ENCODE data around the gene EGFR.
"Not testable (repeated sequence)": the region's sequence is repeated elsewhere in the genome, so short reads cannot be mapped to it uniquely, and the experiment has no call there.

The EGFR gene

GRCh38 chr7:55155351-55156117 is 136.7 kb downstream of the EGFR start:
- DNase-seq = no peak

GRCh38 chr7:55156919-55157763 is 138.3 kb downstream of the EGFR start:
- DNase-seq = no peak

GRCh38 chr7:55157764-55158105 is 138.9 kb downstream of the EGFR start:
- no peak for DNase-seq

- no peak for DNase-seq
These were observed 139.9 kb downstream of the EGFR start for GRCh38 chr7:55158541-55159382.

- no peak for DNase-seq
These were observed 141.7 kb downstream of the EGFR start for GRCh38 chr7:55160539-55160938.

- no peak for DNase-seq
These were observed 142.4 kb downstream of the EGFR start for GRCh38 chr7:55161154-55161687.

GRCh38 chr7:55162476-55162875 is 143.7 kb downstream of the EGFR start:
- DNase-seq = no peak

GRCh38 chr7:55163733-55164132 is 144.9 kb downstream of the EGFR start:
- no peak for DNase-seq

GRCh38 chr7:55164527-55164926 is 145.7 kb downstream of the EGFR start:
- DNase-seq = no peak

GRCh38 chr7:55165176-55165861 is 146.5 kb downstream of the EGFR start:
- no peak for DNase-seq

- not testable (repeated sequence) for DNase-seq
These were observed 148.5 kb downstream of the EGFR start for GRCh38 chr7:55167296-55167695.

GRCh38 chr7:55170335-55171069 is 151.7 kb downstream of the EGFR start:
- DNase-seq = no peak

GRCh38 chr7:55171157-55171556 is 152.3 kb downstream of the EGFR start:
- DNase-seq = no peak

GRCh38 chr7:55172161-55172560 is 153.3 kb downstream of the EGFR start:
- no peak for DNase-seq

GRCh38 chr7:55172881-55173609 is 154.2 kb downstream of the EGFR start:
- no peak for DNase-seq

GRCh38 chr7:55173671-55174070 is 154.9 kb downstream of the EGFR start:
- DNase-seq = no peak

GRCh38 chr7:55174456-55174855 is 155.6 kb downstream of the EGFR start:
- DNase-seq = no peak

- no peak for DNase-seq
These were observed 156.0 kb downstream of the EGFR start for GRCh38 chr7:55174856-55175255.

- no peak for DNase-seq
These were observed 158.3 kb downstream of the EGFR start for GRCh38 chr7:55177068-55177530.

GRCh38 chr7:55177589-55178261 is 158.9 kb downstream of the EGFR start:
- no peak for DNase-seq
